ENCODE results near the gene GRAMD1A. TPM values are rescaled to one million over a fixed set of nuclear protein-coding genes. Genes with fewer than 3 reads are reported as not detected.
"Not testable (repeated sequence)": the region's sequence is repeated elsewhere in the genome, so short reads cannot be mapped to it uniquely, and the experiment has no call there.

Gene GRAMD1A
- total RNA-seq, 4 donors from 2014 or later: 38.8 to 45.1 (median 43.7) TPM

DNA sequence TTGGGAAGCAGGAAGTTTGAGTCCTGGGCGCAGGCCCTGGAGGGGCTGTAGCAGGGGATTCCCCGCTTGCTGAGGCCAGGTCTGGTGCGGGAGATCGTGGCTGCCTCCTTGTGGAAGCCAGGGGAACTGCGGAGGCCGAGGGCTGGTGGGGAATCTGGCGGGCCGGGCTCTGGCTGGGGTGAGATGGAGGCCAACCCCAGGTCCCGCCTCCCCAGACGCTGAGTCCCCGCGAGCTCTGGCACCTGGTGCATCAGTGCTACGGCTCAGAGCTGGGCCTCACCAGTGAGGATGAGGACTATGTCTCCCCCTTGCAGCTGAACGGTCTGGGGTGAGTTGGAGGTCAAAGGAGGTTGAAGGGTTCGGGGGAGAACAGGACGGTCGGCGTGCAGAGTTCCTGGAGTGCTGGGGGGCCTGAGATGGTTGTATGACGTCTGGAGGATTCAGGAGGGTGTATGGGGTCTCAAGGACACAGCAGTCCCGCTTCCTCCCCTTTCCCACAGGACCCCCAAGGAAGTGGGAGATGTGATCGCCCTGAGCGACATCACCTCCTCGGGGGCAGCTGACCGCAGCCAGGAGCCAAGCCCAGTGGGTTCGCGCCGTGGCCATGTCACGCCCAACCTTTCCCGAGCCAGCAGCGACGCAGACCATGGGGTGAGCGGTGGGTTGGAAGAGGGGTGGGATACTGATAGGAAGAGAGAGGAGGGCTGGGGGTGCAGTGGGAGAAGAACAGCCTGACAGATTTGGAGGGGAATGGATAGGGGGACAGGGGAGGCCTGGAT, 13.1 kb downstream of the GRAMD1A start:
- Histone ChIP-seq H3K27ac (peak overlapping the region in 2 of 4 donors; percentile 23 to 36), H3K36me3 (peaks cover 0 to 55% of the 10 kb centered on the region in 2 donors), H3K27me3 (no peaks in the 10 kb centered on the region), H3K9me3 (no peaks in the 10 kb centered on the region), H3K4me3 (no peak overlapping the region), H3K4me1 (peaks cover 0 to 10% of the 10 kb centered on the region in 2 donors)
- peak; percentile 44 to 64 for DNase-seq
- TF ChIP-seq, protein P1, sequence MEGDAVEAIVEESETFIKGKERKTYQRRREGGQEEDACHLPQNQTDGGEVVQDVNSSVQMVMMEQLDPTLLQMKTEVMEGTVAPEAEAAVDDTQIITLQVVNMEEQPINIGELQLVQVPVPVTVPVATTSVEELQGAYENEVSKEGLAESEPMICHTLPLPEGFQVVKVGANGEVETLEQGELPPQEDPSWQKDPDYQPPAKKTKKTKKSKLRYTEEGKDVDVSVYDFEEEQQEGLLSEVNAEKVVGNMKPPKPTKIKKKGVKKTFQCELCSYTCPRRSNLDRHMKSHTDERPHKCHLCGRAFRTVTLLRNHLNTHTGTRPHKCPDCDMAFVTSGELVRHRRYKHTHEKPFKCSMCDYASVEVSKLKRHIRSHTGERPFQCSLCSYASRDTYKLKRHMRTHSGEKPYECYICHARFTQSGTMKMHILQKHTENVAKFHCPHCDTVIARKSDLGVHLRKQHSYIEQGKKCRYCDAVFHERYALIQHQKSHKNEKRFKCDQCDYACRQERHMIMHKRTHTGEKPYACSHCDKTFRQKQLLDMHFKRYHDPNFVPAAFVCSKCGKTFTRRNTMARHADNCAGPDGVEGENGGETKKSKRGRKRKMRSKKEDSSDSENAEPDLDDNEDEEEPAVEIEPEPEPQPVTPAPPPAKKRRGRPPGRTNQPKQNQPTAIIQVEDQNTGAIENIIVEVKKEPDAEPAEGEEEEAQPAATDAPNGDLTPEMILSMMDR (IDR thresholded peaks at IDR 0.05 in 4 of 5, conservative IDR thresholded peaks at IDR 0.05 in 1 of 5): peak; percentile 94 to 99 (median 96)
- TF ChIP-seq POLR2A (IDR thresholded peaks at IDR 0.05): no peak
- intact Hi-C loops (cut with DNase I; ENCODE audit: low total_unique reads): loop anchor here (1.0 kb wide), 1 partner anchor 40 kb away; no protein-coding TSS in a partner anchor
- peak in 1 of 2 donors; percentile 68 for ATAC-seq
- in situ Hi-C loops (cut with MboI; ENCODE audit: low sequenced_read_pairs in 4 of 4): no loop called here

DNA sequence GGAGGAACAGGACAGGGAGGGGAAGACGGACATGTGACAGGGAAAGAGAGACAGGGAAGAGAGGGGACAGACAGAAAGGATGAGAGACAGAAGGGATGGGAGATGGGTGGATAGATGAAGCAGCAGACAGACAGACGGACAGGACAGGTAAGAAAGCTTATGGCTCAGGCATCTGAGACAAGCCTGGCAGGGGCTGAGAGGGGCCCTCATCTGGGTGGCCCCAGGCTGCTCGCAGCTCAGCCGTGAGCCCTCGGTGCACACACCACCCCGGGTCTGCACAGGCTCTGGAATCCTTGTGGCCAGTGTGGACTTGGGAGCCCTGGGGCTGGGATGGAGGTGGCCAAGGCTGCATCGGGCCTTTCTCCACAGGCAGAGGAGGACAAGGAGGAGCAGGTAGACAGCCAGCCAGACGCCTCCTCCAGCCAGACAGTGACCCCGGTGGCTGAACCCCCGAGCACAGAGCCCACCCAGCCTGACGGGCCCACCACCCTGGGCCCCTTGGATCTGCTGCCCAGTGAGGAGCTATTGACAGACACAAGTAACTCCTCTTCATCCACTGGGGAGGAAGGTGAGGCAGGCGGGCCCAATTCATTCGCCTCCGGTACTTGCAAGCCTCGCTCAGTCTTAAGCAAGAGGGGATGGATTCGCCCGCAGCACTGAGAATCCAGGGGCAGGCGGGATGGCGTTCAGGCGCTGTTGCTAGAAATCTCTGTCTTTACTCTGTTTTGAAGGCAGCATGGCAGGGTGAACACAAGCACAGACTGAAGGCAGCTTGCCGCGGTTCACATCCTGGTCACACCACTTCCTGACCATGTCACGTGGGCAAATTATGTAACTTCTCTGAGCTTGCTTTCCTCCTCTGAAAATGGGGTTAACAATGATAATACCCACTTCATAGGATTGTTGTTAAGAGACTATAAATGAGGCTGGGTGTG, 14.0 kb downstream of the GRAMD1A start:
- Histone ChIP-seq H3K36me3 (peaks cover 0 to 63% of the 10 kb centered on the region in 2 donors), H3K4me1 (peaks cover 0 to 6% of the 10 kb centered on the region in 2 donors), H3K9me3 (no peaks in the 10 kb centered on the region), H3K27me3 (no peaks in the 10 kb centered on the region), H3K27ac (no peak overlapping the region), H3K4me3 (no peak overlapping the region)
- intact Hi-C loops (cut with DNase I; ENCODE audit: low total_unique reads) (loop anchor here (1.0 kb wide), 1 partner anchor 41 kb away; no protein-coding TSS in a partner anchor), in situ Hi-C loops (cut with MboI; ENCODE audit: low sequenced_read_pairs in 4 of 4) (no loop called here)
- DNase-seq: no peak
- no peak for ATAC-seq
- no peak for TF ChIP-seq POLR2A (IDR thresholded peaks at IDR 0.05)
- TF ChIP-seq, protein P1 (IDR thresholded peaks at IDR 0.05 in 4 of 5, conservative IDR thresholded peaks at IDR 0.05 in 1 of 5): no peak

- intact Hi-C loops (cut with DNase I; ENCODE audit: low total_unique reads); ATAC-seq; H3K4me1 ChIP-seq; H3K9me3 ChIP-seq; H3K27ac ChIP-seq; H3K27me3 ChIP-seq; DNase-seq; H3K4me3 ChIP-seq: not testable (repeated sequence)
- in situ Hi-C loops (cut with MboI; ENCODE audit: low sequenced_read_pairs in 4 of 4): loop anchor here in 2 of 4 donors (5.0 kb wide), 2 partner anchors 37 to 42 kb away; no protein-coding TSS in a partner anchor
- H3K36me3 ChIP-seq: peaks cover 0 to 63% of the 10 kb centered on the region in 2 donors
These were observed 14.7 kb downstream of the GRAMD1A start for GRCh38 chr19:35014774-35015173.

GRCh38 chr19:35015270-35015953, 15.3 kb downstream of the GRAMD1A start:
- ATAC-seq: no peak
- TF ChIP-seq POLR2A (IDR thresholded peaks at IDR 0.05): no peak
- H3K27ac ChIP-seq: peak overlapping the region in 1 of 4 donors; percentile 12

GRCh38 chr19:35015954-35016351, 15.8 kb downstream of the GRAMD1A start:
- Histone ChIP-seq H3K9me3 (no peaks in the 10 kb centered on the region), H3K27ac (no peak overlapping the region), H3K4me1 (peaks cover 0 to 6% of the 10 kb centered on the region in 2 donors), H3K4me3 (no peak overlapping the region), H3K27me3 (no peaks in the 10 kb centered on the region), H3K36me3 (peaks cover 0 to 63% of the 10 kb centered on the region in 2 donors)
- TF ChIP-seq, protein P1 (IDR thresholded peaks at IDR 0.05 in 4 of 5, conservative IDR thresholded peaks at IDR 0.05 in 1 of 5): no peak
- TF ChIP-seq POLR2A (IDR thresholded peaks at IDR 0.05): no peak
- intact Hi-C loops (cut with DNase I; ENCODE audit: low total_unique reads): no loop called here
- ATAC-seq: no peak
- in situ Hi-C loops (cut with MboI; ENCODE audit: low sequenced_read_pairs in 4 of 4): loop anchor here in 2 of 4 donors (5.0 kb wide), 2 partner anchors 39 to 44 kb away; no protein-coding TSS in a partner anchor
- no peak for DNase-seq

More at GRCh38 chr19:35015270-35015953, 15.3 kb downstream of the GRAMD1A start:
- Histone ChIP-seq H3K27me3 (no peaks in the 10 kb centered on the region), H3K9me3 (no peaks in the 10 kb centered on the region), H3K4me1 (peaks cover 0 to 6% of the 10 kb centered on the region in 2 donors), H3K4me3 (no peak overlapping the region), H3K36me3 (peaks cover 0 to 63% of the 10 kb centered on the region in 2 donors)
- intact Hi-C loops (cut with DNase I; ENCODE audit: low total_unique reads) (no loop called here), in situ Hi-C loops (cut with MboI; ENCODE audit: low sequenced_read_pairs in 4 of 4) (loop anchor here in 2 of 4 donors (5.0 kb wide), 2 partner anchors 38 to 43 kb away; no protein-coding TSS in a partner anchor)
- no peak for DNase-seq

All from gastrocnemius medialis (tissue), 4 donors.